A673 (cell line): ENCODE results near the gene PEA15.

Experiments
- CTCF ChIP-seq: fragments of 300-800, 200-600 bp; sonication (generic); conservative IDR thresholded peaks from 2 replicates; pipeline ENCODE4 v1.5.1; 2017; ENCODE audit warnings: low read depth, mild to moderate bottlenecking, antibody characterized with exemption, low read length, moderate library complexity, mixed read lengths
- EZH2 ChIP-seq: fragments of 200-600 bp; sonication (generic); IDR thresholded peaks from 2 replicates; pipeline ENCODE4 v1.6.1; 2017; ENCODE audit warnings: borderline replicate concordance, low read depth, mild to moderate bottlenecking, mixed read lengths, antibody characterized with exemption, low read length; ENCODE audit not compliant: poor library complexity, severe bottlenecking

GRCh38 chr1:160236806-160237205 lies 31.6 kb downstream of the PEA15 start:
- TF ChIP-seq CTCF (no peak), EZH2 (no peak)
